ENCODE results near the gene SDK1. TPM values are rescaled to one million over a fixed set of nuclear protein-coding genes. Genes with fewer than 3 reads are reported as not detected.

Gene SDK1
- total and polyA plus RNA-seq, 2 of the 8 experiments (the other 6 are each of a cell fraction or from before 2014, with no cell fraction given): 3.3 to 7.2 TPM

DNA sequence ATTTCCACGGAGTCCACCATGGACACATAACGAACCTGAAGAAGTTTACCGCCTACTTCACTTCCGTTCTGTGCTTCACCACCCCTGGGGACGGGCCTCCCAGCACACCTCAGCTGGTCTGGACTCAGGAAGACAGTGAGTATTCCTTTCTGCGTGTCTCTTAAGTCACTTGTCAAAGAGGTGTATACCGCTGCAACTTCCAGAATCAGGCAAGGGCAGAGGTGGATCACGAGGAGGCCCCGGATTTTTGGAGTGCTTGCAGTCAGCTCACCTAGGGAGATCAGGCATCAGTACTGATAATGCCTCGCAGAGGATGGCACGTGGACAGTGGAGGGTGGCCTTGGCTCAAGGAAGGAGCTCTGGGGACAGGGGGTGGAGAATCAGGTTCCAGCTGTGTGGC lies 750.6 kb downstream of the SDK1 start:
- Histone ChIP-seq H2BK5ac (ENCODE audit: low read depth, low read length) (no peak overlapping the region), H3K56ac (replicated peaks; ENCODE audit: insufficient read length, low read depth, low read length) (no peak overlapping the region), H2BK20ac (ENCODE audit: low read length) (no peak overlapping the region), H3K36me3 (ENCODE audit: control insufficient read depth in 2 of 4, insufficient read depth in 4 of 4, low read length in 3 of 4) (no peaks in the 10 kb centered on the region), H3K79me1 (ENCODE audit: low read depth, low read length) (no peaks in the 10 kb centered on the region), H3K79me2 (ENCODE audit: control insufficient read depth in 1 of 2, insufficient read depth in 2 of 2, low read length in 2 of 2) (no peaks in the 10 kb centered on the region), H2BK12ac (ENCODE audit: low read depth, low read length) (no peak overlapping the region), H3K9me3 (ENCODE audit: insufficient read depth in 2 of 2, low read depth in 1 of 2, low read length in 1 of 2) (no peaks in the 10 kb centered on the region), H4K8ac (ENCODE audit: extremely low read depth, insufficient read depth, low read length) (no peak overlapping the region), H3K27ac (ENCODE audit: low read depth, low read length) (no peak overlapping the region), H4K5ac (ENCODE audit: insufficient read length, low read depth, low read length) (no peak overlapping the region), H3K4ac (replicated peaks; ENCODE audit: insufficient read length, low read depth, low read length) (no peak overlapping the region), H2BK15ac (ENCODE audit: low read length) (no peak overlapping the region), H3K4me1 (replicated peaks in 1 of 4; ENCODE audit: control insufficient read depth in 3 of 4, insufficient read depth in 4 of 4, low read length in 3 of 4) (peaks cover 0 to 5% (median 3%) of the 10 kb centered on the region in 4 experiments; a peak in 4 of 7 replicates), H3K27me3 (replicated peaks in 1 of 4; ENCODE audit: control insufficient read depth in 3 of 4, extremely low read depth in 1 of 4, insufficient read depth in 3 of 4, low read length in 3 of 4) (no peaks in the 10 kb centered on the region; a peak in 1 of 7 replicates), H4K20me1 (replicated peaks in 1 of 2; ENCODE audit: control insufficient read depth in 1 of 2, insufficient read depth in 2 of 2, low read length in 2 of 2) (no peaks in the 10 kb centered on the region), H3K14ac (ENCODE audit: insufficient read length) (no peak overlapping the region), H3K23me2 (ENCODE audit: low read depth, low read length) (no peaks in the 10 kb centered on the region), H3K4me3 (ENCODE audit: extremely low read depth in 1 of 4, insufficient read depth in 2 of 4, low read depth in 3 of 4, low read length in 4 of 4) (no peak overlapping the region), H4K91ac (replicated peaks; ENCODE audit: insufficient read length, low read length) (no peak overlapping the region), H3K23ac (ENCODE audit: insufficient read length) (no peak overlapping the region), H3K9ac (replicated peaks in 1 of 4; ENCODE audit: extremely low read depth in 1 of 4, low read depth in 3 of 4, low read length in 3 of 4) (no peak overlapping the region), H2AK5ac (ENCODE audit: low read depth, low read length) (no peak overlapping the region), H3K18ac (ENCODE audit: extremely low read depth, low read length) (no peak overlapping the region), H2BK120ac (replicated peaks; ENCODE audit: low read depth, low read length) (no peak overlapping the region), H2AFZ (ENCODE audit: low read length) (no peak overlapping the region), H3K4me2 (ENCODE audit: insufficient read depth in 1 of 2, low read depth in 2 of 2, low read length in 2 of 2) (no peak overlapping the region)
- FAIRE-seq (no peak), DNase-seq (ENCODE audit: low read depth in 1 of 2, low spot score in 2 of 2) (peak in 1 of 2 experiments; percentile 32)
- TF ChIP-seq, protein P1, sequence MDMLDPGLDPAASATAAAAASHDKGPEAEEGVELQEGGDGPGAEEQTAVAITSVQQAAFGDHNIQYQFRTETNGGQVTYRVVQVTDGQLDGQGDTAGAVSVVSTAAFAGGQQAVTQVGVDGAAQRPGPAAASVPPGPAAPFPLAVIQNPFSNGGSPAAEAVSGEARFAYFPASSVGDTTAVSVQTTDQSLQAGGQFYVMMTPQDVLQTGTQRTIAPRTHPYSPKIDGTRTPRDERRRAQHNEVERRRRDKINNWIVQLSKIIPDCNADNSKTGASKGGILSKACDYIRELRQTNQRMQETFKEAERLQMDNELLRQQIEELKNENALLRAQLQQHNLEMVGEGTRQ (IDR thresholded peaks at IDR 0.05; ENCODE audit: low read length): no peak
- TF ChIP-seq ASH2L (IDR thresholded peaks at IDR 0.05; ENCODE audit: low read length): no peak
- TF ChIP-seq RAD21 (IDR thresholded peaks at IDR 0.05 in 1 of 2, conservative IDR thresholded peaks at IDR 0.05 in 1 of 2; ENCODE audit: low read depth in 2 of 2, low read length in 2 of 2): no peak
- no peak for TF ChIP-seq JUND (IDR thresholded peaks at IDR 0.05; ENCODE audit: low read length)
- TF ChIP-seq EGR1 (IDR thresholded peaks at IDR 0.05; ENCODE audit: borderline replicate concordance, low read depth, low read length): no peak
- TF ChIP-seq TAF7 (optimal IDR thresholded peaks at IDR 0.05; ENCODE audit: borderline replicate concordance, low read depth, low read length): no peak
- no peak for TF ChIP-seq BRCA1 (IDR thresholded peaks at IDR 0.05; ENCODE audit: low read depth, low read length)
- TF ChIP-seq SRF (IDR thresholded peaks at IDR 0.05; ENCODE audit: low read depth, low read length): no peak
- no peak for TF ChIP-seq CHD2 (IDR thresholded peaks at IDR 0.05; ENCODE audit: low read length)
- no peak for TF ChIP-seq RNF2 (IDR thresholded peaks at IDR 0.05; ENCODE audit: borderline replicate concordance, low read depth, low read length, missing control alignments, poor library complexity, severe bottlenecking)
- ChIA-PET CTCF (ENCODE audit: partially characterized antibody) (interaction anchor here (0.6 to 1.1 kb wide), 2 partner anchors 19 to 1125 kb away, joined by 3 read pairs; no protein-coding TSS in a partner anchor), POLR2A (ENCODE audit: partially characterized antibody) (no interaction called here)
- 90% methylated on average over 10 of the region's 11 CpGs; no CpG with 5 or more reads in 1 of the 2 experiments for WGBS, 2 experiments (ENCODE audit: extremely low coverage in 1 of 2, insufficient coverage in 1 of 2, insufficient read length in 1 of 2, insufficient replicate concordance in 2 of 2, low coverage in 1 of 2, low lambda C conversion rate in 2 of 2, missing lambda C conversion rate in 1 of 2)
